ENCODE measurements around the gene TAF11L2.

- TF ChIP-seq CTCF (IDR thresholded peaks at IDR 0.05) (no peak), EP300 (IDR thresholded peaks at IDR 0.05) (no peak)
Measured at GRCh38 chr5:17452936-17453335, 45.1 kb upstream of the TAF11L2 start.
